K562 (cell line): ENCODE data around the gene SDR39U1. TPM values are rescaled to one million over a fixed set of nuclear protein-coding genes. Genes with fewer than 3 reads are reported as not detected.
A peak's percentile ranks its signal among the peaks of the same experiment; 100 is the strongest.

ENCODE experiments used
- ATAC-seq: fragments of 200-7000 bp; cut with Tn5 transposase; 3 replicates; pipeline ENCODE4 v1.9.1; 2020; ENCODE audit warnings: moderate library complexity
- BruUV-seq: library from RNA; stranded (reverse); fragments of 400-500 nt; replicated peaks from 2 replicates; lab custom pipeline; 2021; lab: Mats Ljungman, UMichigan
- CTCF ChIA-PET: fragments of 300-600 bp; formaldehyde crosslinking; extraction: SDS; loops from one replicate; lab custom pipeline; 2021; ENCODE audit warnings: low intra/inter-chr PET ratio; lab: Yijun Ruan, JAX
- POLR2A ChIA-PET: fragments of 300-600, 350-650 bp; sonication (Branson Sonifier 250); formaldehyde crosslinking; extraction: SDS; loops from one replicate; lab custom pipeline; 2021; ENCODE audit warnings: antibody characterized with exemption, inconsistent platforms; lab: Yijun Ruan, JAX
- DNase-seq, 4 experiments: peaks; one replicate each; pipeline versions ENCODE4 v3.0.0 to v3.0.0-alpha.2; 2011 to 2018; ENCODE audit warnings: low spot score in 3 of 4, mixed read lengths in 3 of 4; ENCODE audit errors: extremely low read depth in 1 of 4
- FAIRE-seq: peaks from 2 replicates; lab custom pipeline; 2011; peaks lifted over from hg19 to GRCh38; lab: Jason Lieb, UNC
- H2AFZ ChIP-seq: 2 replicates; pipeline ENCODE4 v1.6.0; 2011; ENCODE audit warnings: low read depth, low read length, control low read depth, inconsistent platforms
- H3K27ac ChIP-seq: fragments of 200-600 bp; 3 replicates; pipeline ENCODE4 v1.8.0; 2011; ENCODE audit warnings: low read depth, mild to moderate bottlenecking, control low read depth, inconsistent platforms, low read length, moderate library complexity, mixed read lengths; ENCODE audit errors: extremely low read depth
- H3K27me3 ChIP-seq, 2 experiments: fragments of 300-600 bp in 1 of 2; 2 replicates in 1 of 2; 3 replicates in 1 of 2; pipeline versions ENCODE4 v1.6.0 to v1.8.0; 2011; ENCODE audit warnings: inconsistent platforms in 2 of 2, low read length in 2 of 2, mild to moderate bottlenecking in 1 of 2, mixed read lengths in 1 of 2, moderate library complexity in 1 of 2; ENCODE audit not compliant: control insufficient read depth in 2 of 2, insufficient read depth in 2 of 2
- H3K36me3 ChIP-seq: fragments of 300-600 bp; 3 replicates; pipeline ENCODE4 v1.8.0; 2011; ENCODE audit warnings: mild to moderate bottlenecking, low read length, inconsistent platforms; ENCODE audit not compliant: control insufficient read depth, insufficient read depth
- H3K4me1 ChIP-seq, 2 experiments: fragments of 200-600 bp in 1 of 2; replicated peaks in 1 of 2; 2 replicates in 1 of 2; 3 replicates in 1 of 2; pipeline versions ENCODE4 v1.5.1 to v1.8.0; 2011; ENCODE audit warnings: inconsistent platforms in 2 of 2, low read length in 2 of 2, mild to moderate bottlenecking in 1 of 2, mixed read lengths in 1 of 2, moderate library complexity in 1 of 2; ENCODE audit not compliant: control insufficient read depth in 2 of 2, insufficient read depth in 2 of 2
- H3K4me2 ChIP-seq: 2 replicates; pipeline ENCODE4 v1.6.1; 2011; ENCODE audit warnings: low read length, control low read depth, inconsistent platforms, mixed read lengths; ENCODE audit not compliant: insufficient read depth
- H3K4me3 ChIP-seq: fragments of 200-600 bp; sonication (generic), shearing (Covaris generic); 2 replicates; pipeline ENCODE4 v1.5.1; 2016; ENCODE audit warnings: control low read depth, inconsistent platforms
- H3K79me2 ChIP-seq: fragments of 200-600 bp; 3 replicates; pipeline ENCODE4 v1.8.0; 2011; ENCODE audit warnings: low read length, inconsistent platforms; ENCODE audit not compliant: control insufficient read depth, insufficient read depth
- H3K9ac ChIP-seq, 2 experiments: 2 replicates each; pipeline versions ENCODE4 v1.6.0 to v1.6.1; 2011; ENCODE audit warnings: low read depth in 2 of 2, low read length in 2 of 2, control low read depth in 1 of 2, inconsistent platforms in 1 of 2, mild to moderate bottlenecking in 1 of 2, mixed read lengths in 1 of 2; ENCODE audit not compliant: insufficient read depth in 1 of 2
- H3K9me1 ChIP-seq: one replicate; pipeline ENCODE4 v1.6.0; 2011; ENCODE audit warnings: inconsistent platforms, mild to moderate bottlenecking, low read length, moderate library complexity; ENCODE audit not compliant: control insufficient read depth, insufficient read depth
- H3K9me3 ChIP-seq: replicated peaks from 2 replicates; pipeline ENCODE4 v1.5.1; 2011; ENCODE audit warnings: low read depth, low read length, inconsistent platforms; ENCODE audit not compliant: control insufficient read depth, insufficient read depth
- H4K20me1 ChIP-seq: replicated peaks from 2 replicates; pipeline ENCODE4 v1.6.1; 2011; ENCODE audit warnings: low read length, inconsistent platforms, mixed read lengths; ENCODE audit not compliant: control insufficient read depth, insufficient read depth
- CREB1 ChIP-seq, 2 experiments: sonication (generic) in 1 of 2; formaldehyde crosslinking in 1 of 2; IDR thresholded peaks; 2 replicates each; pipeline versions ENCODE4 v1.6.1 to v1.8.0; 2012 to 2022; ENCODE audit warnings: inconsistent platforms in 1 of 2, mild to moderate bottlenecking in 1 of 2, missing genetic modification reagents in 1 of 2, moderate library complexity in 1 of 2
- POLR2AphosphoS5 ChIP-seq: IDR thresholded peaks from 2 replicates; pipeline ENCODE4 v1.6.1; 2011; ENCODE audit warnings: mild to moderate bottlenecking, low read depth, low read length, moderate library complexity; ENCODE audit not compliant: control insufficient read depth, insufficient read depth
- SMARCE1 ChIP-seq: fragments of 450-650 bp; IDR thresholded peaks from 2 replicates; pipeline ENCODE4 v1.7.1; 2016; ENCODE audit warnings: mild to moderate bottlenecking
- WGBS: fragments of 100-300 bp; shearing (Covaris generic); methylation state at CpG from one replicate; pipeline ENCODE4 v1.1.6; 2016; ENCODE audit warnings: low coverage, mixed read lengths; ENCODE audit not compliant: insufficient coverage; ENCODE audit errors: missing lambda C conversion rate; 5-methylcytosine and 5-hydroxymethylcytosine counted together
- in situ Hi-C: fragments of 300-500 bp; cut with MboI; formaldehyde crosslinking; loops from 4 replicates; pipeline ENCODE4 v1.15.0; 2018; ENCODE audit warnings: inconsistent platforms, mixed read lengths
- intact Hi-C: fragments of 100-400 bp; cut with micrococcal nuclease; formaldehyde crosslinking; loops from 2 replicates; pipeline ENCODE4 v1.14.2; 2022
- polyA plus RNA-seq, 8 experiments: library from polyadenylated mRNA; depleted of rRNA in 4 of 8; stranded (reverse) in 5 of 8; unstranded in 3 of 8; fragments of >200 nt; fragmentation: Nextera tagmentation in 2 of 8; fragmentation: Illumina TruSeq in 1 of 8; extraction: Ambion mirVana in 2 of 8; extraction: Trizol in 1 of 8; gene quantifications; 2 replicates each; pipeline versions ENCODE4 v1.2.1 to v1.2.3, GENCODE V29; 2011 to 2014; ENCODE audit warnings: inconsistent platforms in 1 of 8, missing spikeins in 1 of 8
- total RNA-seq, 7 experiments: library from RNA; depleted of rRNA in 6 of 7; stranded (reverse); fragments of >200 nt in 6 of 7; fragmentation: Illumina TruSeq in 2 of 7; extraction: Trizol in 2 of 7; gene quantifications; 2 replicates each; pipeline versions ENCODE4 v1.2.1 to v1.2.3, GENCODE V29; 2011 to 2021; ENCODE audit warnings: low replicate concordance in 1 of 7

SDR39U1 gene
- total and polyA plus RNA-seq, 9 of the 15 experiments (the other 6 are each of a cell fraction or from before 2014, with no cell fraction given), result 10.4 to 56.1 (median 19.8) TPM

- POLR2A ChIA-PET, result interaction anchor here (3.6 kb wide), 1 partner anchor 9 kb away, joined by 43 read pairs; the partner anchor contains the start of genes CBLN3 and KHNYN
- no peaks in the 10 kb centered on the region for H3K9me3 ChIP-seq
Measured at GRCh38 chr14:24439257-24439656, 3.3 kb downstream of the SDR39U1 start.

DNA sequence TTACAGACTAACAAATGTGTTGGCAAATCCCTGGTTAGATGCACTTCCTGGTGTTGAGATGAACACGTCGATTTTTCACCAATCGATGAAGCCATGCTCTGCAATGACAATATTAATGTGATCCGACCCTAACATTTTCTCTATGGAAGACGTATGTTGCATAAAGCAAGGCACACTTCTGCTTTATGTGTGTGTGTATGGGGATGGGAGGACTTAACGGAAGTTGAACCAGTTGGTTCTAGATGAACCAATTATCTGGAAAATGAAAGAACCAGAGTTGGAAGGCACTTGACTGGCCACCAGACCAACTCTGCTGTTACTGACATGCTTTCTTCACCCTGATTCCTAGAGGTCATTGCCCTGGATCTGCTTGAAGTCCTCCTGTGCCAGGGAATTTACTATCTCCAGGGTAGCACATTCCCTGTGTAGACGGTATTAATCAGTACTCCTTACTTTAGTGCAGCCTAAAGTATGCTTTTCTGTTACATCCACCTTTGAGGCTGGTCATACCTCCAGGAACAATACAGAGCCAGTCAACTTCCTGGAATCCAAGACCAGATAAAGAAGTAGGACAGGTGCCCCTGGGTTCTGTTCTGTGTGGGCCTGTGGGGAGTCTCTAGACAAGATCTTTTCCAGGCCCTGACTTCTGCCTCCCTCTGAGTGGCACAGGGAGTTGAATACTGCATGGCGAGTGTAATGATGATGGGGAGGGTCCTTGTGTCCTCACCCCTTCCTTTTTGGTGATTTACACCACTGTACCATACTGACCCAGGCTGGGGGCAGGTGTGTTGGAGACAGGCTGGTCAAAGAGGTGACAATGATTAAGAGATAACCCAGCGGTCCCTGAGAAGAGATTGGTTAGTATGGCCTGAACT lies 4.1 kb downstream of the SDR39U1 start:
- CTCF ChIA-PET, result interaction anchor here (4.6 kb wide), 1 partner anchor 105 kb away, joined by 35 read pairs; the partner anchor contains the start of gene ADCY4
- H3K9ac ChIP-seq, result no peak overlapping the region
- TF ChIP-seq POLR2AphosphoS5 (peak; percentile 9; the same call in 1 of the 2 replicates), SMARCE1 (no peak)
- in situ Hi-C loops (loop anchor here (10.0 kb wide), 2 partner anchors 194 to 384 kb away; partner anchors contain the start of genes CARMIL3 and TINF2), intact Hi-C loops (no loop called here)
- POLR2A ChIA-PET, result no interaction called here
- no peaks in the 10 kb centered on the region for H3K9me3 ChIP-seq
- no peaks in the 10 kb centered on the region for H4K20me1 ChIP-seq
- H3K4me1 ChIP-seq, result peaks cover 0 to 10% of the 10 kb centered on the region in 2 experiments; a peak in 2 of 5 replicates
- no peak overlapping the region for H3K27ac ChIP-seq
- no peak overlapping the region for H3K4me2 ChIP-seq
- DNase-seq (no peak), FAIRE-seq (no peak), ATAC-seq (no peak)
- no peaks in the 10 kb centered on the region for H3K9me1 ChIP-seq
- peaks cover 22% of the 10 kb centered on the region for H3K79me2 ChIP-seq
- H2AFZ ChIP-seq, result no peak overlapping the region
- WGBS, result 75% methylated on average over 9 of the region's 9 CpGs
- no peak overlapping the region for H3K4me3 ChIP-seq
- BruUV-seq, result no TSS peak
- H3K36me3 ChIP-seq, result peaks cover 59% of the 10 kb centered on the region
- no peaks in the 10 kb centered on the region for H3K27me3 ChIP-seq

More at GRCh38 chr14:24439257-24439656, 3.3 kb downstream of the SDR39U1 start:
- in situ Hi-C loops (loop anchor here (10.0 kb wide), 2 partner anchors 194 to 384 kb away; partner anchors contain the start of genes CARMIL3 and TINF2), intact Hi-C loops (no loop called here)
- Histone ChIP-seq H3K27me3 (no peaks in the 10 kb centered on the region), H3K9ac (no peak overlapping the region), H3K4me1 (peaks cover 0 to 10% of the 10 kb centered on the region in 2 experiments; a peak in 2 of 5 replicates), H3K79me2 (peaks cover 23% of the 10 kb centered on the region), H4K20me1 (no peaks in the 10 kb centered on the region), H3K27ac (no peak overlapping the region), H3K4me3 (no peak overlapping the region), H2AFZ (no peak overlapping the region), H3K36me3 (peaks cover 53% of the 10 kb centered on the region), H3K4me2 (no peak overlapping the region), H3K9me1 (no peaks in the 10 kb centered on the region)
- DNase-seq (no peak), FAIRE-seq (no peak), ATAC-seq (no peak)
- WGBS, result 80% methylated on average over 1 of the region's 1 CpG
- no TSS peak for BruUV-seq
- CTCF ChIA-PET, result interaction anchor here (0.5 kb wide), 1 partner anchor 106 kb away, joined by 3 read pairs; no protein-coding TSS in a partner anchor
- TF ChIP-seq POLR2AphosphoS5 (peak; percentile 5; the same call in 1 of the 2 replicates), CREB1 (IDR thresholded peaks at IDR 0.05) (no peak), CREB1 (CRISPR knock-in tag; IDR thresholded peaks at IDR 0.05) (no peak)
